HG03521 (cell line): ENCODE measurements around the gene PTMS.

Source experiments
- ATAC-seq: cut with Tn5 transposase; IDR thresholded peaks from one replicate; pipeline ENCODE4 v1.9.1; 2021; ENCODE audit warnings: mild to moderate bottlenecking, moderate library complexity; ENCODE audit not compliant: unreplicated experiment

The PTMS gene

DNA sequence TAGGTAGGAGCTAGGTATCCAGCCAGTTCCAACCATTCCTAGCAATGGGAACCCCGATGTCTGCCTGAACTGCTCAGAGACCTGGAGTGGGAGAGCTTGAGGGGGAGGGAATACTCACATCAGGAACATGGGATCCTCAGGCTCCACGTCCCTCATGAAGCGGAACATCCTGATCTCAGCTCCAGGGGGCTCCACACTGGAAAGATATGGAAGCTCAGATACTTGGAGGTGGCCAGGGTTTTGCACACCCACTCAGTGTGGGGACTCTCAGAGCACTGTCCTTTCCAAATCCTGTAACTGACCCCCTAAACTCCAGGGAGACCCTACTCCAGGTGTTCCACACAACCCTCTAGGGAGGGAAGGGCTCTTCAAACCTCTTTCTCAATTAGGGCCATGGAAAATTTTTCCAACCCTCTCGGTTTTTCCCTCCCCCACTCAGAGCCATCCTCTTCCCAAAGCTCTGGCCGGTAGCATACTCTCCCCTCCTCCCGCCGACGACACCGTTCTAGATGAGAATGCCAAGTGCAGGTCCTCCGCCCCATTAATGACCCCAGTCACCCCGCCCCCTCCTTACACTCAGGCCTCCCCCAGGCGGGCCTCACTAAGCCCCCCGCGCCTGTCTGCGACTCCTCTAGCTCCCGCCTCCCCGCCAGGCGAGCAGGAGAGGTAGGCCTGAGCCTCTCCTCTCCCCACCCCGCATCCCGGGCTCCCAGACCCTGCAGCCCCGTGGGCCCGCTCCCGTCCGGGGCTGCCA lies 13.8 kb upstream of the PTMS start:
- ATAC-seq: no peak

DNA sequence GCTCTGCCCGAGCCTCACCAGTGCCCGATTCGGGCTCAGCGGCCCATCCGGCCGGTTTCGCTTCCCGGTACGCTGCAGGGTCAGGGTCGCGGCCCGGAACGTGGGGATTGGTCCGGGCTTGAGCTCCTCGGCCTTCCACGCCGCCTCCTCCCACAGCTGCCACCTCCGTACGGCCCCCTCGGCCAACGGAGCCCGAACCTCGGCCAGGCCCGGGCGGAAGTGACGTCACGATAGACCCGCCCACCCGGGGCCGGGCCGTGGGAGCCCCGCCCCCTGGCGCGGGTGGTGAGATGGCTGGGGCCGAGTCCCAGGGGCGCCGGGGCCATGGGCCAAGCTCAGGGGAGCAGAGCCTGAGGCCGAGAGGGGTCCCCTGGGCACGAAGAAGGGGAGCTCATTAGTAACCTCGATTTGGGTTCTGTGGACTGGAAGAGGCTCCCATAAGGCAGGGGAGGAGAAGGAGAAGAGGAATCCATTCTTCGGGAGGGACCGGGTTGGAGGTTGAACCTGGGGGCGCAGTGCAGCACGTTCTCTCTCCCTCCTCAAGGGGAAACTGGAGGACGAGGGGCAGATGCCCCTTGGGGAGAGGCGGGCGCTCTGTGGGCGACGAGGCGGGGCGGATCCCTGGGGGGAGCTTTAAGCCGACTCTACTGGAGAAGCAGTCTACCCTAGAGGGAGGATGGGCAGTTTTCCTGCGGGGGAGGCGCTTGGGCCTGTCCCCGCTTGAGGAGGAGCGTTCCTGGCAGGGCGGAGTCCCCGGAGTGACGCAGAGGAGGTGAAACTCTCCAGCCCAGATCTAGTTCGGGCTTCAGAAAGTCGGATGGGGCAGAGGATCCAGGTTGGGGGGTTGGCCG lies 13.0 kb upstream of the PTMS start, which contains the start of gene MLF2:
Gene MLF2 (minus strand): TSS at position 221 of the 851 bp plus-strand sequence. CDS start 807 bp downstream, outside the sequence.
- ATAC-seq: peak; percentile 87

DNA sequence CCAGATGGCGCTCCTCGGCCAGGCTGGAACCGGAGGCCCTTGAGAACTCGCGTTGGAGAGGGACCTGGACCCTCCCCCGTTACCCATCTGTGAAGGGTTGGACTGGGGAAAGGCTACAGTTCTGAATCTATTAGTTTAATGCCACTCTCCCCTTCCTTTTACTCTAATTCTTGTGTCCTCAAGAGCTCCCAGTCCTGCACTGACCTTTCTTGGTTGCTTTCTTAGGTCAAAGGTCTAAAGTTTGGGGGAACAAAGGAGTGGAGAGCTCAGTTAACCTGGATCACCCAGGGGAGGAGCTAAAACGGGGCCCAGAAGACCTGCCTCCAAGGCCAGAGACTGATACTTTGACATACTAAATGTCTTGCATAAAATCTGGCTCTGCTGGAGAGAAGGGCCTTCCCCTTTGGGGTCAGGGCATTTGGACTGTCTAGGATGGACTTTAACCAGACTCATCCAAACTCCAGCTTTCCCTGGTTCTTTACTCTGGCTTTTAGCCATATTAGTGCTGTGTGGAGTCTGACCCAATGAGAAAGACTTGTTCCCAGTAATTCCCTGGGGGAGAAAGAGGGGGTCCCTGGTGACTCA lies 12.3 kb upstream of the PTMS start:
- no peak for ATAC-seq

DNA sequence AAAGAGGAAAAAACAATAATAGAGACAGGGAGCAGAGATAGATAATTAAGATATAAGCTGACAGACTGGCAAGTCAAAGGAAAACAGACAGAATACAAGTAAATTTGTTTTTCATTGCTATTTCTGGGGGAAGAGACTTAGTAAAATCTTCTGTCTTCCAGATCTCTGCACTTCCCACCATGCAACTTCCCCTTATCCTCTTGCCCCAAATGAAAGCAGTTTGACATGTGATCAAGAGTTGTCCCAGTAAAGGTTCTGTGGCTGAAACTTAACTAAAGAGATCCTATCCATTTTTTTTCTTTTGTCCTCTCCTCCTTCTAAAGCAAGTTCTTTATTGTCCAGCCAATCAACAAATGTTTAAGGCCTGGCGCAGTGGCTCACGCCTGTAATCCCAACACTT lies 11.8 kb upstream of the PTMS start:
- ATAC-seq: no peak

DNA sequence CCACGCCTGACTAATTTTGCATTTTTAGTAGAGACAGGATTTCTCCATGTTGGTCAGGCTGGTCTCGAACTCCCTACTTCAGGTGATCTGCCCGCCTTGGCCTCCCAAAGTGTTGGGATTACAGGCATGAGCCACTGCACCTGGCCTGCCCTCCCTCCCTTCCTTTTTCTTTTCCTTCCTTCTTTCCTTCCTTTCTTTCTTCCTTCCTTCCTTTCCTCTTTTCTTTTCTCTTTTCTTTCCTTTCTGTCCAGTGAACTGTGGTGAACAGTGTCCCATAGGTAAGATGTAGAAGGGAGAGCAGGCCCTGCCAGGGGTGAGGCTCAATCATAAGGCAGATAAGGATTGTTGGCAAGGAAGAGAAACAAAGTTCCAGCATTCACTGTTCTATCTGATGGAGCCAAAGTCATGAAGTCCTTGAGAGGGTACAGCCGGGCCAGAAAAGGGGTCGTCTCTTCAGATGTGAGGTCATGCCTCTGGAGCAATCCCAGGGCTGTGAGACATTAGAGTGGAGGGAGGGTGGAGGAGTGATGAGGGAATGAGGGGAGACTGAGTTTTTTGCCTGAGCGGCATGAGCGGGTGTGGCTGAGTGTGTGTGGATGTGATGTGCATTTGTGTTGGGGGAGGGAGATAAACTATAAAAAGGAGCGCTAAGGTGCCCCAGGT lies 9.0 kb upstream of the PTMS start:
- no peak for ATAC-seq

DNA sequence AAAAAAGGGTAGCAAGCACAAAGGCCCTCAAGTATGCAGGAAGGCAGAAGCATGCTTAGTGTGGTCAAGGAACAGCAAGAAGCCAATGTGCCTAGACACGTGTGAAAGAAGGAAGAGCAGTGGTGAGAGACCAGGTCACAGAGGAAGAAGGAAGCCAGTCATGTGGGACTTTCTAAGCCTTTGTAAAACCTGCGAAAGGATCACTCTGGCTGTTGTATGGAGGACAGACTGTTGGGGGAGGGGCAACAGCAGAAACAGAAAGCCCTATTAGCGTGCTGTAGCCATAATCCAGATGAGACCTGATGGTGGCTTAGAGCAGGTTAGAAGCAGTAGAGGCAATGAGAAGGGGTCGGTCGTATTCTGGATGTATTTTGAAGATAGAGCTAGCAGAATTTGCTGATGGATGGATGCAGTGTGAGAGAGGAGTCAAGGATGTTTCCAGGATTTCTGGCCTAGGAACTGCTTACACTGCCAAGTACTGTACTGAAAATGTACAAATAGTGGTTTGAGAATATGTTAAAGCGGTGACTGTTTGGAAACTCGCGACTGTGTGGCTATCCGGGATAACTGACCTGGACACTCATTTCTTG lies 7.6 kb upstream of the PTMS start:
- no peak for ATAC-seq

DNA sequence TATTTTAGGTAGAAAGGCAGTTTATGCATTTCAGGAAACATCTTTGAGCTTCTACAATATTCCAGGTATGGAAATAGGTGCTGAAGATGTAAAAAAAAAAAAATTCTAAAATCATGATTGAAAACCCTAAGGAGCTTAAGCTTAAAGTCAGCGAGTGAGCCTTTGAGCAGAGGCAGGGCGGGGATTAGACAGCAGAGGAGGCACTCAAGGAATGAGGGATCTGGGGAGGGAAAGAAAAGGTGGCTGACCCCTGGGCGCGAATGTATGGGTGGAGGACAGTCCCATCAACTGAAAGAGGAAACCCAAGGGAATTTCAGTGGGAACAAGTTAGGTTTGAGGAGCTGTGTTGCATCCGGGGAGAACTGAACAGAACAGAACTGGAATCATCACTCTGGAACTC lies 6.4 kb upstream of the PTMS start:
- no peak for ATAC-seq

DNA sequence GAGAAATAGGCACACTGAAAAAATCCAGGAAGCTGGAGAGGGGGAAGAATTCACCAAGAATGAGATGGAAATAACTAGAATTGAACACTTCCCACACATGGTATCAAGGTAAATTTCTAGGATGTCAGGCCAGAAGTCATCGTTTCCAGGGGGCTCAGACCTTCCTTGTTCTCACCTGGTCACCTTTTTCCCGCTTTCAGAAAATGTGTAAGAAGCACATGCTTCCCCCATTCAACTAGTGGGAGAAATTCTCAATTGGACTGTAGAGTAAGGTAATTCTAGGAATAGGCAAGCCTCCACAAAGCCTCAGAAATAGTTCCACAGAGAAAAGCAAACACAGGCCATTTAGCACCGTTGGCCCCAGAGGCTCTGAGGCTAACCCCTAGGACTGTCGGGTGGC lies 2.8 kb upstream of the PTMS start:
- ATAC-seq: no peak

DNA sequence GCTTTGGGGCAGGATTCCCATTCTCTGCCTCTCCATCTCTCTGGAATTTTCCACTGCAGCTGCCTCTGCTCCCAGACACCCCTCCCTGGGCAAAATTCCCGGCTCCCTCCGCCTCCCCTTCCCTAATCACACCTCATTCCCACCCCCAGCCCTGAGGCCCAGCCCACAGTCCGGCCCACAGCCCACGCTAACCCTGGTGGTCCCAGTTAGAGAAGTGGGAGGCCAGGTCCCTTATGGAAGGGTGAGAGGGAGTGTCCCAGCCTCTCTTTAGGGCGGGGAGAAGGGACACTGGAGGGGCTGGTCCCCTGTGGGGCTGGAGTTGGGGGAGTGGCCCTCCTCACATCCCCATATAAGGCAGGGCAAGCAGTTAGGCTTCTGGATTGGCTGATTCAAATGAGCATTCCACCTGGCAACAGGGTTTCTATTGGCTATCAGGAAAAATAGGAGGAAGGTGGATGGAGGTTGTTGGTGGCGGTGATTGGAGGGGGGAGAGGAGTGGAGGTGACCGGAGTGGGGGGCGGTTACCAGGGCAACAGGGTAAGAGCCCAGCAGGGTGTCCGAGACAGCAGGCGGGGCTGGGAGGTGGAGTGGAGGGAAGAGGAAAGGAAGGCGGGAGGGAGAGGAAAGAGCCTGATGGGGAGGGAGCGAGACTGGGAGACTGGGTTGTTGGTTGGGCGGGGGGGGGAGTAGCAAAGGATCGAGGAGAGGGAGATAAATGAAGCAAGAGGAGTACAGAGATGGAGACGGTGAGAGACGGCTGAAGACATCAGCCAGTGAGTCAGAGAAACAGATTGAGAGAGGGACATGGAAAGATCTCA lies 1.9 kb upstream of the PTMS start:
- ATAC-seq: peak; percentile 74

DNA sequence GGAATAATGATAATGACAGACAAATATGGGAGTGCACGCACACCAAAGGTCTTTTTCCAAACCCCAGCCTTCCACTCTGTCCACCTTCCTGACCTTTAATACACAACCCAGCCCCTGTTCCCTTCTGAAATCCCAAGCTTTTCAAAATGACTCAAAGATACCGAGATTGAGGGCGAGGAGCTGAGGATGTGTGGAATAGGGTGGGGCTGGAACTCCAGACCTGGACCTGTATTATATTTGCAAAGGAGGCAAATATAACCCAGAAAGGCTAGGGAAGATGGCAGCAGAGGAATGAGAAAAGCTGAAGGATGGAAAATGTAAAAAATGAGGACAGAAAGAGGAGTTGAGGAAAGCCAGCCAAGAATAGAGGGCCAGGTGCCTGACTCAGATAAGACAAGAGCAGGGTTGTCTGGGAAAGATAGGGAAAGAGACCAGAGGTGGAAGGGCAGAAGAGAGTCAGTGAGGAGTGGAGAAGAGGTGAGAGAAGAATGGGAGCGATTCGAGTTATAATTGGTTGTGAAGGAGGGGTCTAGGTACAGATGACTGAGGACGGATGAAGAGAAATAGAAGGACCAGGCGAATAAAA lies 1.0 kb upstream of the PTMS start:
- ATAC-seq: no peak

DNA sequence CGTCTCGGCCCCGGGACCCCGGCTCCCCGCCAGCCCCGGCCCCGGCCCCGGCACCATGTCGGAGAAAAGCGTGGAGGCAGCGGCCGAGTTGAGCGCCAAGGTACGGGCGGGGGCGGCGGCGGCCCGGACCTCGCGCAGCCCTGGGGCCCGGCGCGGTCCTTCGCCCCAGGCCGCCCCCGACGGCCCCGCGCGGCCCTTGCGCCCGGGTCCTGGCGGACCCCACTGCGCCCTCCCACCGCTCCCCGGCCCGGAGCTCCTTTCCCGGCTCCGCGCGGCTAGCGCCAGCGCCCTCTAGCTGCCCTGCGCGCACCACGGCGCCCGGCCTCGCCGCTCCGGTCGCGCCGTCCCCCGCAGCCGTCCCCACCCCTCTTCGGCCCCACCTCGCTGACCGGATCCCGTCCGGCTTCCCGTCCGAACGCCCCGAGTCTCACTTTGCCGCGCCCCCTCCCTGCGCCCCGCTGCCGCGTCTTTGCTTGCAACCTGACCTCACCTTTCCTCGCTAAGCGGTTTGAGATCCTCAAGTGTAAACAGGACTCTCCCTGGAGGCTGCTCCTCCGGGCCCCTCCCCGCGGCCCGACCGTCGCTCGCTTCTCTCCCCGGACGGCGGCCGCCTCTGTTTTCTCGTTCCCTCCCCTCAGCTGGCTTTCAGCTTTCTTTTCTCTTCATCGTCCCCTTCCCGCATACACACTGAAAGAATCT lies 637 bp downstream of the PTMS start:
- peak; percentile 48 for ATAC-seq

DNA sequence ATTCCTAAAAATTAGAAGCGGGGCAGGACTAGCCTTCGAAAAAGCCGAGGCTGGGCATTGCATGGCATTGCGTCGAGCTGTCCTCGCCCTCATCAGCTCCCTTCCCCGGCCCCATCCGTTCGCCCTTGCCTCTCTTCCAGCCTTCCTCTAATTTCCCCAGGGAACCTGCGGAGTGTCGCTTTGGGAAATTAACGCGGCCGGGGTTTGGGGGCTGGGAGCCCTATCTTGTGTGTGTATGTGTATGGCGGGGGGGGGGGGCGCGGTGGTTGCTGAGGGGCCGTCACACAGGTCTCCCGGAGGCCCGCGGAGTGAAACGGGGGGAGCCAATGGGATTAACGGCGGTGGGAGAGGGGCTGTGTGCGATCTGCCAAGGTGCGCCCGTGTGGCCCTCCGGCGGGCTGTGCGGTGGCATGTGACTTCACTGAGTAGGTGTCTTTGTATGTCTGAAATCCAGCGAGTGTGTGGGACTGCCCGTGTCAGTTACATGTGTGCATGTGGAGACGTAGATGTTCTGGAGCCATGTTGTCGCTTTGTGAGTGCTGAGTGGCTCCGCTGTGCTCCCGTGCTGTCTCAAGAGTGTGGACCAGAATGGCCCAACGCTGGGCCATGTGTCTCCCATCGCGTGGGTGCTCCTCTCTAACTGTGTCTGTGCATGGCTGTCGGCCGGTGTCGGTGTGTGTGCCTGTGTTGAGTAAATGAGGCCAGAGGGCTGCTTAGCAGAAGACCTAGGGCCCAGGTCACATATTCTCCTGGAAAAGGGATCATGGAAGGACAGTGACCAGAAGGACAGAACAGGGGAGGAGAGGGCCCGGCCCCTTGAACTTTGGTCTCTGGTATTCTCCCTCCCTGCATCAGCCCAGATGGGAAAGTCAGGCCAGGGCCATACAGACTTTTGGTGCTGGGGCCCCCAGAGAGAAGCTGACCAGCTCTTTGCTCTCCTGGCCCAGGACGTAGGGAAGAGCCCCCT lies 1.5 kb downstream of the PTMS start:
- ATAC-seq: no peak

DNA sequence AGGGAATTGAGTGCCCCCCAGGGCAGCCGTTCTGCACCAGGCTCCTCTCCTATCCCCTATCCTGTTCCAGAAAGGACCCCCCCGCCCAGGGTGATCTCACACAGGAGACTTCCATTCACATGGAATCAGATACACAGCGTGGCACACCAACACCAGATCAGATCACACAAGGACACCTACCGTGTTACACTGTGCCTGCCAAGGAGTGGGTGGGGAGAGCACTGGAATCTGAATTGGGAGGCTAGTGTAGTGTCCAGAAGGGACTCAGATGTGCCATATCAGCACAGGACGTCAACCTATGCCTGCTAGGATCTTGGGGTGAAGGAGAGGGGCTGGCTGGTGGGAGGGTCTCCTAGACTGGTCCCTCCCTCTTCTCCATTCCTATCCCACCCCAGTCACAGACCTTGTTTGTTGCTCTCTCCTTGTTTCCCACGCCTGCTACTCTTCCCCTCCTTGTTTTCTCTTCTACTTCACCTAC lies 2.3 kb downstream of the PTMS start:
- ATAC-seq: no peak

DNA sequence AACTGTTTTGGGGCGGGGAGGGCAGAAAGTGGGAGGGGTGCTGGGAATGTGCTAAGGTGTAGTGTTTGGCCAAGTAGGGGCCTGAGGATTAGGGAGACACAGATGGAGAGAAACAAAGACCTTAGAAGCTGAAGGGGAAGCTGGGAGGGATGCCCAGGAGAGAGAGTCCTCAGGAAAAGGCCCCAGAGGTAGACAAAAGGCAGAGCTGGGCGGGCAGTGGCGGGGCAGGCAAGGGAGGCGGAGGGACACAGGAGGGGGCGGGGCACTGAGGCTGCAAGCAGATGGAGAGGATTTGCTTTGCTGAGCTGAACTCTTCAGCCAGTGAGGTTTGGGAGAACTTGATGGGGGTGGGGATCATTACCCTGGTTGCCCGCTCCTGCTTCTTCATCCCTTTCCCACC lies 2.8 kb downstream of the PTMS start:
- ATAC-seq: no peak

DNA sequence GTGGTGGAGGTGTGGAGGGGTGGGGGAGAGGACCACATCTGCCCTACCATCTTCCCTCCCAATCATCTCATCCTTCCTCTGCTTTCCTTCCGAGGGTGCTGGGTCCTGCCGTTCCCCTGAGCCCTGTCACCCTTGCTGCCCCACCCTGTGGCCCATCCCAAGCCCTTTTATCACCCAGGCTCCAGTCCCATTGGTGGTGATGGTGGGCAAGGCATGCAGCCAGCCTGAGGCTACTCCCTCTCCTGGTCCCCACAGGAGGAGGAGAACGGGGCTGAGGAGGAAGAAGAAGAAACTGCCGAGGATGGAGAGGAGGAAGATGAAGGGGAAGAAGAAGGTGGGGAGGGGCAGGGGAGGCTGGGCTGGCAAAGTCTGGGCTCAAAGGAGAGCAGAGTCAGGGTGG lies 3.5 kb downstream of the PTMS start:
- no peak for ATAC-seq

DNA sequence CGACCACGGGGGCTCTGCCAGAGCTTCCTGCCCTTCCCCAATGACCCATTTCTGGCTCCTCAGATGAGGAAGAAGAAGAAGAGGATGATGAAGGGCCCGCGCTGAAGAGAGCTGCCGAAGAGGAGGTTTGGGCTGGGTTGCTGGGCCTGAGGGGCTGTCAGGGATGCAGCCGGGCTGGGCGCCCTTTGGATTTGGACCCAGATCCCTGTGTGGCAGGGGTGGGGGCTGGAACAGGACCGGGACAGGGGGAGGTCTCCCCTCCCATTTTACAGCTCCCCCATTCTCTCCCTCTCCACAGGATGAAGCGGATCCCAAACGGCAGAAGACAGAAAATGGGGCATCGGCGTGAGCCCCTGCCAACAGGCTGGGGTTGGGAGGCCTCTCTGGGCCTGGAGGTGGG lies 3.9 kb downstream of the PTMS start:
- ATAC-seq: no peak

DNA sequence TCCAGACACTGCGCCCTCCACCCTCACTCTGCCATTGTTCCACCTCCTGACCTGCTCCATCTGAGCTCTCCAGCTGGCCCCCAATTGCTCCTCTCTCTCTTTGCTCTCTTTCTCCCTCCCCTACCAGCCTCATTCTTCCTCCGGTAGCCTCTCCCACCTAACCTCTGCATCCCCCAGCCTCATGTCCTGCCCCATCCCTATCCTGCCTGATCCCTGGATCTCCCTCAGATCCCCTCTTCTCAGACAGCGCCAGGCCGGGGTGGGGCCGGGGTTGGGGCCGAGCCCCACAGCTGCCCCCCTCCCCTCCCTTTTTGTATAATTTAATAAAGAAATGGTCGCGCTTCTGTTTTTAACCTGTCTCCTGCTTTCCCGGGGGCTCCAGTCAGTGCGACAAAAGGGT lies 4.4 kb downstream of the PTMS start:
- no peak for ATAC-seq

DNA sequence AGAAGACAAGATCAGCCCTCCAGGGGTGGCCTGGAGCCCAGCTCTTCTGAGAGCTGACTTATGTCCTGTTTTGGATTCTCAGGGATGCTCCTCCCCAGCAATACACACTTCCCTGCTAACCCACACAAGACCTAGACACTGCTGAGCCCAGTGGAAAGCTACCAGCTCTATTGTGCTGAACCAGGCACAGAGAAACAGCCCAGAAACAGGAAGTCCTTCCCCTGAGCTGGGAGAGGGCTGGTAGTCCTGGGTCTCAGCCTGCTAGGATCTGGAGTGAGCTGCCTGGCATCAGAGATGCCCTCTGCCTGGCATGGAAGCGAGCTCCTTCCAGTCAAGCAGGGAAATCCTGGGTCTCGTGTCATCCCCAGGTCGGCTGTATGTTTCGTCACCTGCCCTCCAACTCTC lies 4.9 kb downstream of the PTMS start:
- ATAC-seq: no peak
